Astrocyte (in vitro differentiated cells and primary cell): Measurements from ENCODE around the gene PPP1R12A.

ENCODE experiments used
- CTCF ChIP-seq: IDR thresholded peaks from 2 replicates; pipeline ENCODE4 v1.5.1; 2011; ENCODE audit warnings: low read depth, mild to moderate bottlenecking, inconsistent platforms, low read length, moderate library complexity; ENCODE audit not compliant: insufficient read depth
- EZH2 ChIP-seq: IDR thresholded peaks from 2 replicates; pipeline ENCODE4 v1.6.1; 2012; ENCODE audit warnings: mild to moderate bottlenecking, low read length, inconsistent platforms; ENCODE audit not compliant: insufficient read depth

DNA sequence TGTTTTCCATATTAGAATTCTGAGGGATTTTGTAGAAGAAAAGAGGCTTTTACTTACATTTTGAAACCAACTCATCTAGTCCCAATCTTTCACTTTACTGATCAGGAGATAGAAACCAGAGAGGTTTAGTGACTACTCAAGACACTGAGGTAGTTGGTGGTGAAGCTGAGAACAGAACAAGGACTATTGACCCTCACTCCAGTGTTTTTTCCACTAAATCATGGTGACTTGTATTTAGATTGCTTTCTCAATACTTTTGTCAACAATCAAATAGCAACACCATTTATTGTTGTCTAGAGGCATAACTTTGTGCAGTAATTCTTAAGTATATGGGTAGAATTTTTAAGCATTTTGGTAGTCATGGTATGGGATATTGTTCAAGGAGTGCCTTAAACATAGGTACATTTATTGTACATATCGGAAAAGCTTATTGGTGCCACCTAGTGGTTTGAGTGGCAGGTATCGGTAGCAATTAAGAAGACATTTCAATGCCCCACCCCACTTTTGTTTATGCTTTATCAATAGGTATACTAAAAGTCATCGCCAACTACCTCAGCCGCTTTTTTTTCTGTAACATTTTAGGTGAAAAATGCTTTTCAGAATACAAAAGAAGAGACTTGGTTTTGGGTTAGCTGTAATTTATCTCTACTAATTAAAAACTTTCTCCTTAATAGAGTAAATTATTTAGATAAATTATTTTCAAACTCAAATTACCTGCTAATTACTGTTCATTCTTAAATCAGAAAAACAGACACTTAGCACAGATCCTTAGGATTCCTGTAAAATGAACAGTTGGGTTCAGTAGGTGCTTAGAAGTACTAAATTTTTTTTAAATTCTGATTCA, 196.8 kb downstream of the PPP1R12A start:
- TF ChIP-seq CTCF (peak; percentile 70), EZH2 (no peak)
